ENCODE measurements around the gene TREH.
"Not testable (repeated sequence)": the region's sequence is repeated elsewhere in the genome, so short reads cannot be mapped to it uniquely, and the experiment has no call there.

Gene TREH

DNA sequence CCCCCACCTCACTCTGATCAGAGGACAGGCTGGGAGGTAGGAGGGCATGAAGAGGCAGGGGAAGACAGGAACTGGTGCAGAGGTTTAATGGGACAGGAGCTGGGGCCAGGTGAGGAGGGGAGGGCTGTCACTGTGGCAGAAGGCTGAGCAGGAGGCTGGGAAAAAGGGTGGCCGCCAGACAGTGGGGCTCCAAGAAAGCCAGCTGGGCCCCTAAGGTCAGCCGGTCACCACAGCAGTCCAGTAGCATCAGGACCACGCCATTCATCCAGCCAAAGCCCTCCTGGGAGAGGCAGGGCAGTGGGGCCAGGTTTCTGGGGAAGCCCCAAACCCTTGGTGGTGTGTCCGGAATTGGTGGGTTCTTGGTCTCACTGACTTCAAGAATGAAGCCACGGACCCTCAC is 8.5 kb upstream of the TREH start:
- Histone ChIP-seq H3K27me3 (ENCODE audit: control insufficient read depth in 1 of 2, insufficient read depth in 2 of 2, low read length in 2 of 2) (no peaks in the 10 kb centered on the region), H3K4me1 (ENCODE audit: control insufficient read depth in 1 of 2, insufficient read depth in 2 of 2, low read length in 2 of 2) (peaks cover 14 to 19% of the 10 kb centered on the region in 2 donors), H3K27ac (ENCODE audit: low read depth, low read length) (no peak overlapping the region), H3K9ac (ENCODE audit: low read depth in 1 of 2, low read length in 2 of 2) (no peak overlapping the region), H3K4me3 (ENCODE audit: low read depth in 1 of 2, low read length in 2 of 2) (no peak overlapping the region), H3K9me3 (ENCODE audit: control insufficient read depth in 1 of 2, low read length in 2 of 2) (no peaks in the 10 kb centered on the region), H3K36me3 (ENCODE audit: control insufficient read depth in 1 of 2, insufficient read depth in 2 of 2, low read length in 2 of 2) (no peaks in the 10 kb centered on the region)

DNA sequence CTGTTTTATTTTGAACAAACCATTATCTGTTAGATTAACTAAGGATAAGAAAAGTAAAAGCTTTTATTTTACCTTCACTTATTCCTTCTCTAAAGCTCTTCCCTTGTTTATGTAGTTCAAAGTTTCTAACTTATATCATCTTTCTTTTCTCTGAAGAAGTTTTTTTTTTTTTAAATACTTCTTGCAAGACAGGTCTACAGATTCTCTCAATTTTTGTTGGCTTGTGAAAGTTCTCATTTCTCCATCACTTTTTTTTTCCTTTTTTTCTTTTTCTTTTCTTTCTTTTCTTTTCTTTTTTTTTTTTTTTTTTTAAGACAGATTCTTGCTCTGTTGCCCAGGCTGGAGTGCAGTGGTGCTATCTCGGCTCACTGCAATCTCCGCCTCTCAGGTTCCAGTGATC is 4.7 kb upstream of the TREH start:
- Histone ChIP-seq H3K36me3 (ENCODE audit: control insufficient read depth in 1 of 2, insufficient read depth in 2 of 2, low read length in 2 of 2) (no peaks in the 10 kb centered on the region), H3K27ac (ENCODE audit: low read depth, low read length) (no peak overlapping the region), H3K9ac (ENCODE audit: low read depth in 1 of 2, low read length in 2 of 2) (no peak overlapping the region), H3K4me3 (ENCODE audit: low read depth in 1 of 2, low read length in 2 of 2) (no peak overlapping the region), H3K27me3 (ENCODE audit: control insufficient read depth in 1 of 2, insufficient read depth in 2 of 2, low read length in 2 of 2) (no peaks in the 10 kb centered on the region), H3K9me3 (ENCODE audit: control insufficient read depth in 1 of 2, low read length in 2 of 2) (no peaks in the 10 kb centered on the region), H3K4me1 (ENCODE audit: control insufficient read depth in 1 of 2, insufficient read depth in 2 of 2, low read length in 2 of 2) (peaks cover 4% of the 10 kb centered on the region in 2 donors)

DNA sequence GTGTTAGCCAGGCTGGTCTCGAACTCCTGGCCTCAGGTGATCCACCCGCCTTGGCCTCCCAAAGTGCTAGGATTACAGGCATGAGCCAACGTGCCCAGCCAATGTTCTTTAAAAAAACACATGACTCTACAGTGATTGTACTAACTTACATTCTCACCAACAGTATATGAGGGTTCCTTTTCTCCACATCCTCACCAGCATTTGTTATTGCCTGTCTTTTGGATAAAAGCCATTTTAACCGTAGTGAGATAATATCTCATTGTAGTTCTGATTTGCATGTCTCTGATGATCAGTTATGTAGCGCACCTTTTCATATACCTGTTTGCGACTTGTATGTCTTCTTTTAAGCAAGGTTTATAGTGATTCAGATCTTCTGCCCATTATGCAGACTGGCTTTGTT is 3.5 kb upstream of the TREH start:
- not testable (repeated sequence) for H3K4me1 ChIP-seq (ENCODE audit: control insufficient read depth in 1 of 2, insufficient read depth in 2 of 2, low read length in 2 of 2); H3K27ac ChIP-seq (ENCODE audit: low read depth, low read length); H3K4me3 ChIP-seq (ENCODE audit: low read depth in 1 of 2, low read length in 2 of 2); H3K9ac ChIP-seq (ENCODE audit: low read depth in 1 of 2, low read length in 2 of 2); H3K36me3 ChIP-seq (ENCODE audit: control insufficient read depth in 1 of 2, insufficient read depth in 2 of 2, low read length in 2 of 2); H3K27me3 ChIP-seq (ENCODE audit: control insufficient read depth in 1 of 2, insufficient read depth in 2 of 2, low read length in 2 of 2); H3K9me3 ChIP-seq (ENCODE audit: control insufficient read depth in 1 of 2, low read length in 2 of 2)

DNA sequence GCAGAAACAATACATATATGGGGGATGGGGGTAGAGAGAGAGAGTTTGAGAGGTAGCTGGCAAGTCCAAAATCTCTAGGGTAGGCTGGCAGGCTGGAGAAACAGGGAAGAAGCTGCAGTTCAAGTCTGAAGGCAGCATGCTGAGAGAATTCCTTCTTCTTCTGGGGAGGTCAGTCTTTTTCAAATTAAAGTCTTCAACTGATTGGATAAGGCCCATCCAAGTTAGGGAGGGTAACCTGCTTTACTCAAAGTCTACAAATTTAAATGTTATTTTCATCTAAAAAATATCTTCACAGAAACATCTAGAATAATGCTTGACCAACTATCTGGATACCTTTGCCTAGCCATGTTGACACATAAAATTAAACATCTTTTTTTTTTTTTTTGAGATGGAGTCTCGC is 2.9 kb upstream of the TREH start:
- H3K27ac ChIP-seq (ENCODE audit: low read depth, low read length), result no peak overlapping the region
- H3K9me3 ChIP-seq (ENCODE audit: control insufficient read depth in 1 of 2, low read length in 2 of 2), result no peaks in the 10 kb centered on the region
- H3K4me1 ChIP-seq (ENCODE audit: control insufficient read depth in 1 of 2, insufficient read depth in 2 of 2, low read length in 2 of 2), result peaks cover 9% of the 10 kb centered on the region in 2 donors
- H3K4me3 ChIP-seq (ENCODE audit: low read depth in 1 of 2, low read length in 2 of 2), result no peak overlapping the region
- no peak overlapping the region for H3K9ac ChIP-seq (ENCODE audit: low read depth in 1 of 2, low read length in 2 of 2)
- no peaks in the 10 kb centered on the region for H3K27me3 ChIP-seq (ENCODE audit: control insufficient read depth in 1 of 2, insufficient read depth in 2 of 2, low read length in 2 of 2)
- H3K36me3 ChIP-seq (ENCODE audit: control insufficient read depth in 1 of 2, insufficient read depth in 2 of 2, low read length in 2 of 2), result no peaks in the 10 kb centered on the region

DNA sequence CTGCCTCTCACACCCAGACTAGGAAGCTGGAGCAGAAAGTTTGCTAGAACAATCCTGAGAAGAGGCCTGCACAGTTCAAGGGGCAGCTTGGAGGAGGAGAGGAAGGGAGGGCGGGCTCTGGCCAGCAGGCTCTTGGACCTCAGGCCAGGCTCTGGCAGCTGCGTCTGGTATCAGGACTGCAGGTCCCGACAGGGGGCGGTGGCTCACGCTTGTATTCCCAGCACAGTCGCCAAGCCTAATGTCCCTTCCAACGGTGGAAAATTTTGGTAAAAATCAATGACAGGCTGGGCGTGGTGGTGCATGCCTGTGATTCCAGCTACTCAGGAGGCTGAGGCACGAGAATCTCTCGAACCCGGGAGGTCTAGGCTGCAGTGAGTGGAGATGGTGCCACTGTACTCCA is 542 bp downstream of the TREH start:
- H3K4me3 ChIP-seq (ENCODE audit: low read depth in 1 of 2, low read length in 2 of 2), result peak overlapping the region; percentile 60 to 69
- not testable (repeated sequence) for H3K36me3 ChIP-seq (ENCODE audit: control insufficient read depth in 1 of 2, insufficient read depth in 2 of 2, low read length in 2 of 2); H3K27me3 ChIP-seq (ENCODE audit: control insufficient read depth in 1 of 2, insufficient read depth in 2 of 2, low read length in 2 of 2); H3K9me3 ChIP-seq (ENCODE audit: control insufficient read depth in 1 of 2, low read length in 2 of 2)
- peaks cover 19 to 23% of the 10 kb centered on the region in 2 donors for H3K4me1 ChIP-seq (ENCODE audit: control insufficient read depth in 1 of 2, insufficient read depth in 2 of 2, low read length in 2 of 2)
- H3K27ac ChIP-seq (ENCODE audit: low read depth, low read length), result peak overlapping the region; percentile 58
- H3K9ac ChIP-seq (ENCODE audit: low read depth in 1 of 2, low read length in 2 of 2), result peak overlapping the region; percentile 55 to 83

DNA sequence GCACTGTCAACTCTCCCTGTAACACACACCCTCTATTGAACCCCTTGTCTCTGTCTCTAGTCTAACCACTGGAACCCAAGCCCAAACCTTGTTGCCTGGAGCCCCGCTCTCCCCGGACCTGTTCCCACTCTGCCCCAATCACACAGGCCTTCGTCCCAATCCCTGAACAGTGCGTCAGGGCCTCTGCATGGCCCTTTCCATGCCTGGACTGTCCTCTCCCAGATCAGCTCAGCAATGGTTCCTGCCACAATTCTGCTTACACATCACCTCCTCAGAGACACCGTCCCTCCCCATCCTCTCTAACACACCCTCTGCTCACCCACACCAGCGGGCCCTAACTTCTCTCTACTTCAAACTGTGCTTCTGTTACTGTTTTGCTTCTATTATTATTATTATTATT is 1.5 kb downstream of the TREH start:
- Histone ChIP-seq H3K27ac (ENCODE audit: low read depth, low read length) (no peak overlapping the region), H3K4me3 (ENCODE audit: low read depth in 1 of 2, low read length in 2 of 2) (peak overlapping the region; percentile 18 to 40), H3K9me3 (ENCODE audit: control insufficient read depth in 1 of 2, low read length in 2 of 2) (peaks cover 0 to 4% of the 10 kb centered on the region in 2 donors), H3K27me3 (ENCODE audit: control insufficient read depth in 1 of 2, insufficient read depth in 2 of 2, low read length in 2 of 2) (no peaks in the 10 kb centered on the region), H3K4me1 (ENCODE audit: control insufficient read depth in 1 of 2, insufficient read depth in 2 of 2, low read length in 2 of 2) (peaks cover 27 to 31% of the 10 kb centered on the region in 2 donors), H3K9ac (ENCODE audit: low read depth in 1 of 2, low read length in 2 of 2) (no peak overlapping the region), H3K36me3 (ENCODE audit: control insufficient read depth in 1 of 2, insufficient read depth in 2 of 2, low read length in 2 of 2) (no peaks in the 10 kb centered on the region)

DNA sequence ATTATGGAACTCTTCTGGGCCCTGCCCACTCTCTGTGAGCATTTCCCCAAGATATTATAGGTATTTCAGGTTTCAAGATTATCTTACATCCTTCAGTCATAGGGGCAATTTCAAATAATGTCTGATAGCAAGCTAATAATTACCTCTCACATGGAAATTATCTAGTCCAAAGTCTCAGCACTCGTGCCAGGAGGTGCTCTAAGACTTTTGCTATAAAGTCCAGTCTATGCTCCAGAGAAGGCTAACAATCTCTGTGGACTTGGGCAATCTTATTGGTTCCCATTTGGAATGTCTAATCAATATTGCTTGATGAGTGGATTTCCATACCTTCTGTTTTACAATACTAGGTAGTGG is 5.4 kb downstream of the TREH start:
- H3K9ac ChIP-seq (ENCODE audit: low read depth in 1 of 2, low read length in 2 of 2), result no peak overlapping the region
- no peaks in the 10 kb centered on the region for H3K36me3 ChIP-seq (ENCODE audit: control insufficient read depth in 1 of 2, insufficient read depth in 2 of 2, low read length in 2 of 2)
- no peaks in the 10 kb centered on the region for H3K27me3 ChIP-seq (ENCODE audit: control insufficient read depth in 1 of 2, insufficient read depth in 2 of 2, low read length in 2 of 2)
- peaks cover 0 to 4% of the 10 kb centered on the region in 2 donors for H3K9me3 ChIP-seq (ENCODE audit: control insufficient read depth in 1 of 2, low read length in 2 of 2)
- no peak overlapping the region for H3K27ac ChIP-seq (ENCODE audit: low read depth, low read length)
- peaks cover 31 to 34% of the 10 kb centered on the region in 2 donors for H3K4me1 ChIP-seq (ENCODE audit: control insufficient read depth in 1 of 2, insufficient read depth in 2 of 2, low read length in 2 of 2)
- H3K4me3 ChIP-seq (ENCODE audit: low read depth in 1 of 2, low read length in 2 of 2), result peak overlapping the region in 1 of 2 donors; percentile 13

DNA sequence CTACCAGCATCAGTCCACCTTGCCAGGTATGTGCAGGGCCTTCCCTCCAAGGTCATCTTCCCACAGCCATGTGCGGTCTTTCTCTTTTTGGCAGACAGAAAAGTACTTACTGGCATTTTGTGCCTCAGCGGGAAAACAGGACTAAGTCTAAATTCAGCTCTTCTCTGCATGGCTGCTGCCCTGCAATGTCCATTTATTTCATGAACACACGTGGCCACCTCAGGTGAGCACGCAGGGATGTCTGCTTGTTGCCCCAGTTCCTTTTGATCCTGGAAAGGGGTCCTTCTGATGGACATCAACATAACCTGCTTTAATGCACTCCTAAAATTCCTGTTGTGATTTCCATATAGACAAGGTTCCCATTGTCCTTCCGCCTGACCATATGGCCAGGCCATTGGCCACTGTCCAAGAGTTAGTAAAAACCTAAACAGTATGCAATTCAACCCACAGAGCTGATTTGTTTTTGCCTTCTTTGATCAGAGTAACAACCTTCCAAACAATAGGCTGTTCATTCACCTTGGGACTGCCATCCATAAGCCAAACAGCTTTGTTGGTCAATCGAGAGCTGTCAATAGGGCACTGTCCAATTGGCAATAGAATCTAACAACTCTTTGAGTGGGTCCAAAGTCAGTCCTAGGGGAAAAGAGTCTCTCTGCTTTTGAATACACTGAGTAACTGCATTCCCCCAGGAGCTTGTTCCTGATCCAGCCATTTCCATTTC is 5.9 kb downstream of the TREH start:
- peak overlapping the region in 1 of 2 donors; percentile 29 for H3K4me3 ChIP-seq (ENCODE audit: low read depth in 1 of 2, low read length in 2 of 2)
- H3K36me3 ChIP-seq (ENCODE audit: control insufficient read depth in 1 of 2, insufficient read depth in 2 of 2, low read length in 2 of 2), result no peaks in the 10 kb centered on the region
- H3K4me1 ChIP-seq (ENCODE audit: control insufficient read depth in 1 of 2, insufficient read depth in 2 of 2, low read length in 2 of 2), result peaks cover 31 to 34% of the 10 kb centered on the region in 2 donors
- H3K27me3 ChIP-seq (ENCODE audit: control insufficient read depth in 1 of 2, insufficient read depth in 2 of 2, low read length in 2 of 2), result no peaks in the 10 kb centered on the region
- no peak overlapping the region for H3K9ac ChIP-seq (ENCODE audit: low read depth in 1 of 2, low read length in 2 of 2)
- no peak overlapping the region for H3K27ac ChIP-seq (ENCODE audit: low read depth, low read length)
- H3K9me3 ChIP-seq (ENCODE audit: control insufficient read depth in 1 of 2, low read length in 2 of 2), result peaks cover 0 to 4% of the 10 kb centered on the region in 2 donors

DNA sequence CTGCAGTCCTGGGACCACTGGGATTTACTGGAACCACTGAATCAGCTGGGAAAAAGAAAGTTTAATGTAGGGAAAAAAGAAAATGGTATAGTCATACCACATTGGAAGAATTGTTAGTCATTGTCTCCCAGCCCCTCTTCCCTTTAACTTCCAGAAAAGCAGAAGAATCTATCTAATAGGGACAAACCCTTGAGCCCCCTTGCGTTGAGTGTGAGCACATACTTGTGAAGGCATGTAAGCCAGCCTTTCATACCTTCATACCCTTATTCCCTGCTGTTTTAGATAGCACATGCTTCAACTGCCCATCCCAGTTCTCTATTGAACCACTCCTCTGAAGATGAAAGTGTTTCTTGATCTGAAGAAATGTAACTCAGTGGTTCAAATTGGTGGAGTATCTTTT is 6.6 kb downstream of the TREH start:
- H3K27me3 ChIP-seq (ENCODE audit: control insufficient read depth in 1 of 2, insufficient read depth in 2 of 2, low read length in 2 of 2), result no peaks in the 10 kb centered on the region
- H3K27ac ChIP-seq (ENCODE audit: low read depth, low read length), result no peak overlapping the region

DNA sequence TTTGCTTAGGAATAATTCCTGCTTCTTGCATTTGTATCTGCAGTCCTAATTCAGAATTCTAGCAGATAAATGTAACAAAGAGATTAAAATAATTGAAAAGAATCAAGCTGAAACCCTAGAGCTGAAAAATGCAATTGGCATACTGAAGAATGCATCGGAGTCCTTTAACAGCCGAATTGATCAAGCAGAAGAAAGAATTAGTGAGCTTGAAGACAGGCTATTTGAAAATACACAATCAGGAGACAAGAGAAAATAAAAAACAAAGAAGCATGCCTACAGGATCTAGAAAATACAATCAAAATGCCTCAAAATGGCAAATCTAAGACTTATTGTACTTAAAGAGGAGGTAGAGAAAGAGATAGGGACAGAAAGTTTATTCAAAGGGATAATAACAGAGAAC is 8.2 kb downstream of the TREH start:
- Histone ChIP-seq H3K4me1 (ENCODE audit: control insufficient read depth in 1 of 2, insufficient read depth in 2 of 2, low read length in 2 of 2) (peaks cover 27 to 29% of the 10 kb centered on the region in 2 donors), H3K36me3 (ENCODE audit: control insufficient read depth in 1 of 2, insufficient read depth in 2 of 2, low read length in 2 of 2) (no peaks in the 10 kb centered on the region), H3K9me3 (ENCODE audit: control insufficient read depth in 1 of 2, low read length in 2 of 2) (peaks cover 0 to 4% of the 10 kb centered on the region in 2 donors), H3K27ac (ENCODE audit: low read depth, low read length) (no peak overlapping the region), H3K4me3 (ENCODE audit: low read depth in 1 of 2, low read length in 2 of 2) (no peak overlapping the region), H3K9ac (ENCODE audit: low read depth in 1 of 2, low read length in 2 of 2) (no peak overlapping the region), H3K27me3 (ENCODE audit: control insufficient read depth in 1 of 2, insufficient read depth in 2 of 2, low read length in 2 of 2) (no peaks in the 10 kb centered on the region)

More for the DNA sequence above, 6.6 kb downstream of the TREH start:
- peaks cover 29 to 32% of the 10 kb centered on the region in 2 donors for H3K4me1 ChIP-seq (ENCODE audit: control insufficient read depth in 1 of 2, insufficient read depth in 2 of 2, low read length in 2 of 2)
- peaks cover 0 to 4% of the 10 kb centered on the region in 2 donors for H3K9me3 ChIP-seq (ENCODE audit: control insufficient read depth in 1 of 2, low read length in 2 of 2)
- H3K9ac ChIP-seq (ENCODE audit: low read depth in 1 of 2, low read length in 2 of 2), result no peak overlapping the region
- no peak overlapping the region for H3K4me3 ChIP-seq (ENCODE audit: low read depth in 1 of 2, low read length in 2 of 2)
- H3K36me3 ChIP-seq (ENCODE audit: control insufficient read depth in 1 of 2, insufficient read depth in 2 of 2, low read length in 2 of 2), result no peaks in the 10 kb centered on the region
